GM20431 (cell line): Measurements from ENCODE around the gene IFNL1.
"Not testable (repeated sequence)": the region's sequence is repeated elsewhere in the genome, so short reads cannot be mapped to it uniquely, and the experiment has no call there.

ENCODE experiments used
- in situ Hi-C: fragments of 300-500 bp; cut with MseI, MboI; formaldehyde crosslinking; loops from one replicate; pipeline ENCODE4 v1.15.0; 2020; ENCODE audit warnings: low sequenced_read_pairs; ENCODE audit not compliant: unreplicated experiment

The IFNL1 gene

DNA sequence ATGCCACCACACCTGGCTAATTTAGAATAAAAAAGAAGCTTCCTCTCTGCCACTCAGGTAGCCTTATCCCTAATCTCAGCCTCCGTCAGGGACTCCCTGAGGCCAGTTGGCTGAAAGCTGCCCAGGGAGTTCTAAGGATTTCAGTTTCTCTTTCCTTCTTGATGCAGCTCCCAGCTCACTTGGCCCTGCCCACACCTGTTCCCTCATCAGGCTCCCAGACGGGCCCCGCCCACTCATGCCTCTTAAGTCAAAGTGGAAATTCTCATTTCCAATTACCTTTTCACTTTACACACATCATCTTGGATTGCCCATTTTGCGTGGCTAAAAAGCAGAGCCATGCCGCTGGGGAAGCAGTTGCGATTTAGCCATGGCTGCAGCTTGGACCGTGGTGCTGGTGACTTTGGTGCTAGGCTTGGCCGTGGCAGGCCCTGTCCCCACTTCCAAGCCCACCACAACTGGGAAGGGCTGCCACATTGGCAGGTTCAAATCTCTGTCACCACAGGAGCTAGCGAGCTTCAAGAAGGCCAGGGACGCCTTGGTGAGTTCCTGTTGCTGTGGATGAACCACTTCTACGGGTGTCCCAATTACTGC is at the start of gene IFNL1:
TSS of gene IFNL1 (plus strand) at position 353 of the 591 bp plus-strand sequence. CDS start at position 368, 15 bp downstream.
- in situ Hi-C loops, result no loop called here

DNA sequence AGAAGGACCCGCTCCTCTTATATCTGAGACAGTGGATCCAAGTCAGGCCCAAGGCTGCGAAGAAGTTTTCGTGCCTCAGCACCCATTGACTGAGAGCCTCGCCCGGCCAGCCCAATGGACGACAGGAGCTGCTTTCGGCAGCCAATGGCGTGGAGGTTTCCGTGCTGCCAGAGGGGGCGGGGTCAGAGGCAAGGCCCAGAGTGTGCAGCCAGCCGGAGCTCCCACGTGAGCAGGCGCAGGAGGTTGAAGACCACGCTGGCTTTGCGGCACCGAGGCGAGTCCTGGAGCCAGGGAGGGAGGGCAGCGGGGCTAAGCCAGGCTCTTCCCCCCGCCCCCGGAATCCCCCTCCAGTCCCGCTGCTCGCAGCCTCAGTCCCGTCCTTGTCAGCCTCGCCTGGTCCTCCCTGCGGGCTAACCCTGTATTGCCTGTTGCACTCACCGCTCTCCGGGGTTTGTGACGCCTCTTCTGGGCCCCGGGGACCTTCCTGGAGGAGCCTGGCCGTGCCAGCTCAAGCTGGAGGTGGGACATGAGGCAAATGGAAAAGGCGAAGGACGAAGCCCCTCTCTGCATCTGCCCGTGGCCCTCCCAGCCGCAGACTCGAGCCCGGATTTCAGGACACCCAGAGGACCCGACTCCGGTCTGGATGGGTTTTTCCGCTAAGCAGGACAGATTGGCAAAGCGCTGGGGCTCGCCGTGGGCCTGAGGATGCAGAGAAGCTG is 49.1 kb upstream of the IFNL1 start:
- in situ Hi-C loops, result no loop called here

DNA sequence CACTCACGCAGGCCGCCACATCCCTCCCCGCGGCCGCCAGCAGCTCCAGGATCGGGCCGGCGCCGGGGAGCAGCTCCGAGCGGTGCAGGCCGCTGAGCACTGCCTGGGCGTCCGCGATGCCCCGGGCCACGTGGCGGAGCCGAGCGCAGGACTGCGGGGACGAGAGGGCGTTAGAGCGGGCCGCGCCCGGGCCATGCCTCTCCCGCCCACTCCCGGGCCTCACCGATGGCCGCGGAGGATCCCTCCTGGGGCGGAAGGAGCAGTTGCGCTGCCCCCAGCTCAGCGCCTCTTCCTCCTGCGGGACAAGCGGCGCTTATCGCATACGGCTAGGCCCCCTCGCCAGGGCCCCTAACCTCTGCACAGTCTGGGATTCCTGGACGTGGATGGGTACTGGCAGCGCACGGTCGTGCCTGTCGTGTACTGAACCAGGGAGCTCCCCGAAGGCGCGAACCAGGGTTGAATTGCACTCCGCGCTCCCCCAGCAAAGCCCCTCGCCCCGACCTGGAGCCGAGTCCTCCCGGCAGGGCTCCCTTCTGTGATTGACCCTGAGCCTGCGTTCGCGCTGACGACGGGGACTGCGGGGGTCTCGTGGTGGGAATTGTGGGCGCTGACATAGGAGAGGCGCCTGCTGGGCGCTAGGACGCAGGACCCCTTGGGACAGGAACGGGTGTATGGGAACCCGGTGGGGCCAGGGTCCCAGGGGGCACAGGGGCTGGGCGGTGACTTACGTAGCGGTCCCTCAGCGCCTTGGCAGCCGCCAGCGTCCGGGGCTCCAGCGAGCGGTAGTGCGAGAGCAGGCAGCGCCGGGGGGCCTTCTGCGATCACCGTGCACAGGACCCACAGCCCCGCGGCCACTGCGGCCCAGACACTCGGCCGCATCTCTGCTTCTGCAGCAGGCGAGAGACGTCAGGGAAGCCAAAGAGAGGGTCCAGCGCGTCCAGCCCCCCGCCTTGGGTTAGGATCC is 48.2 kb upstream of the IFNL1 start:
- in situ Hi-C loops, result no loop called here

DNA sequence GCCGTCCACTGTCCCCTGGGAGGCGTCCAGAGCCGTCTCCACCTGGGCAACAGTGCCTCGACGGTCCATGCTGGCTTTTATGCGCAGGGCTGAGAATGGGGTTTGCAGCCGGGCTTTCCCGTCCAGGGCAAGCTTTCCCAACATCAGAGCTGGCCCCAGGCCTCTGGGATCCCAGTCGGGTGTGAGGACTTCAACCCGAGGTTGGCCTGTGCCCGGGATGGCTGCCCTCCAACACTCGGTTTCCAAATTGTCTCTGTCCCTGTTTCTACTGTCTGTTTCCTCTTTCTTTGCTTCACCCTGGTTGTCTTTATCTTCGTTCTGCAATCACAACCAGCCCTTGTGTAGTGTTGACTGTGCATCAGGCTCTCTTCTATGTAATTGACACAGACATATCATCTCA is 47.4 kb upstream of the IFNL1 start, which contains the start of gene IFNL4:
TSS of gene IFNL4 (minus strand) at position 51 of the 400 bp plus-strand sequence.
- in situ Hi-C loops, result no loop called here

DNA sequence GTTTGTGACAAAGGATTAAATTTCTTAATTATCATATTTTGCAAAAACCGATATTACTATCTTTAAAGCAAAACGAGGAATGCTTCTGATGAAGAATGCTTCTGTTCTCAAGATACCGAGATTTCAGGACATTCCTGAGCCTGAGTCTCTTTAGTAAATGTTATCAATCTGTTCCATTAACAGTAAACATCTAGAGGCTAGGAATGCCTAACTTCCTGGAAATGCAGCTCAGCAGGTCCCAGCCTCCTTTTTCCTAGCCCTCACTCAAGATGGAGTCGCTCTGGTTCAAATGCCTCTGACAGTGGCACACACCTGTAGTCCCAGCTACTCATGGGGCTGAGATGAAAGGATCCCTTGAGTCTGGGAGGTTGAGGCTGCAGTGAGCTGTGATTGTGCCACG is 45.1 kb upstream of the IFNL1 start:
- in situ Hi-C loops, result no loop called here

DNA sequence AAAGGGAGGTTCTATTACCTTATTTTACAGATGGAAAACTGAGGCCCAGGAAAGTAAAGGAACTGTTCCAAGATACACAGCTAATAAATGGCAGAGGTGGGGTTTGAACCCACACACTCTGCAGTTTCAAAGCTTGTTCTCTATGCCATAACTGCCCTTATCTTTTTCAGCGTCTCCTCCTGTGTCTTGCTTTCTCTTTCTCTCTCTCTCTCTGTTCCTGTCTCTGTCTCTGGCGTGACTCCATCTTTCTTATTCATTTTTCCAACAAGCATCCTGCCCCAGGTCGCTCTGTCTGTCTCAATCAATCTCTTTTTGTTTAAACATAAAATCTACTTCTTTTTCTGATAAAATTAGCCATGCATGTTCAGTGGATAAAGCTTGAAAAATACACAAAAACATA is 44.4 kb upstream of the IFNL1 start:
- in situ Hi-C loops, result no loop called here

DNA sequence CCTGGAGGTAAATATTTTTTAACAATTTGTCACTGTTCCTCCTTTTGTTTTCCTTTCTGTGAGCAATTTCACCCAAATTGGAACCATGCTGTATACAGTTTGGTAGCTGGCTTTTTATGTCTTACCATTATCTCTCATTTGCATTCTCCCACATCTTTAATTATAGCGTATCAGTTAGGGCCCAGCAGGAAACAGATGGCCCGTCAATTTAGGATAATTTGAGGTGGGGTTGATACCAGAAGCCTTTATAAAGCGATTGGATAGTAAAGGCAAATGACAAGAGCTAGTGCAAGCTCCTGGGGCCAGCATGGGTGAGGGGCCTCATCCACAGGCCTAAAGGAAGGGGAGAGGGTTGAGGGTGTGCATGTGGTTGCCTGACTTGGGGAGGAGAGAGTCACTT is 43.7 kb upstream of the IFNL1 start:
- in situ Hi-C loops, result no loop called here

DNA sequence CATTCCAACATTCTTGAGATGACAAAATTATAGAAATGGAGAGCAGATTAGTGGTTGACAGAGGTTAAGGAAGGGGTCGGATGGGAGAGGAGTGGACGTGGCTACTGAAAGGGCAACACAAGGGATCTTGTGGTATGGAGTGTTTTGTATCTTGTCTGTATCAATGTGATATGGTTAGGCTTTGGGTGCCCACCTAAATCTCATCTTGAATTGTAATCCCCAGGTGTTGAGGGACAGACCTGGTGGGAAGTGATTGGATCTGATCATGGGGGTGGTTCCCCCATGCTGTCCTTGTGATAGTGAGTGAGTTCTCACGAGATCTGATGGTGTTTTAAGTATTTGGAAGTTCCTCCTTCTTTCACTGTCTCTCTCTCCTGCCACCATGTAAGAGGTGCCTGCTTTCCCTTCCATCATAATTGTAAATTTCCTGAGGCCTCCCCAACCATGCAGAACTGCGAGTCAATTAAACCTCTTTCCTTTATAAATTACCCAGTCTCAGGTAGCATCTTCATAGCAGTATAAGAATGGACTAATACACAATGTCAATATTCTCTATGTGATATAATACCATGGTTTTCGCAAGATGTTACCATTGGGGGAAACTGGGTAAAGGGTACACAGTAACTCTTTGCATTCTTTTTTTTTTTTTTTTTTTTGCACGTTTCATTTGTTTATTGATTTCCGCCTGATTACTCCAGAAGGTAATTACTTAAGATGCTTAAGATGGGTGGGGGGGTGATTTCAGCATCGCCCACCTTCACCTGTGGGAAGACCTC is 42.6 kb upstream of the IFNL1 start:
- in situ Hi-C loops, result no loop called here

DNA sequence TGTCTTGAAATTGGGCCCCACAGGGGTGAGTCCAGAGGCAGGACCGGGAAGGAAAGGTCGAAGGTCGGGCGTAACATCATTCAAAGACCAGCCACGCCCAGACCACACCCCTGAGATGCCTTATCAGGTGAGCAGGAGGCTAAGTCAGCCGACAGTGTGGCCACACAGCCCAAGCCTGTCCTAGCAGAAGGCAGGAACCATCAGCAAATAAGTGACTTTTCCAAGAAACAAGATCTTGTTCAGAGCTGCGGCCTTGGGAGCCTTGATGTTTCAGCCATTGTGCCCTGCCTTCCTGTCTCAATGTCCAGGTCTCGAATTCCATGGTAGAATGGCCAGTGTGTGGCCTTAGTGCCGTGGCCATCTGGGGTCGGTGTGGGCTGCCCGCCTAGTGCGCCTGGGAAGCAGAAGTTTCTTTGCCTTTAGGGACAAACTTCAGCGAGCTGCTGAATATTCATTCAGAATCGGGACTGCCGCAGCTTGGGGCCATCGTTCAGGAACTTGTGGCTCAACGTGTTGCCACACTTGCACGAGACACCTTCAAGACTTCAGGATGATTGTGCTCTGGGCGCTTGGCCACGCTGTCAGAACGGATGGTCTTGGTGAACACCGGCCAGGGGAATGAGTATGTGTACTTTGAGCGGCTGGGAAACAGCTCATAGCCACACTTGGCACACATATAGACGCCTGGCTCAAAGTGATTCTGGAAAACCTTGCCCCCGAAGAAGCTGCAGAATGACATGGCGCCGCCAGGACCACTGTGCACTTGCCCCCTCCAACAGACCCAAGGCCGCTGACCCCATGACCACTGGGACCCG is 41.5 kb upstream of the IFNL1 start:
- in situ Hi-C loops, result no loop called here

DNA sequence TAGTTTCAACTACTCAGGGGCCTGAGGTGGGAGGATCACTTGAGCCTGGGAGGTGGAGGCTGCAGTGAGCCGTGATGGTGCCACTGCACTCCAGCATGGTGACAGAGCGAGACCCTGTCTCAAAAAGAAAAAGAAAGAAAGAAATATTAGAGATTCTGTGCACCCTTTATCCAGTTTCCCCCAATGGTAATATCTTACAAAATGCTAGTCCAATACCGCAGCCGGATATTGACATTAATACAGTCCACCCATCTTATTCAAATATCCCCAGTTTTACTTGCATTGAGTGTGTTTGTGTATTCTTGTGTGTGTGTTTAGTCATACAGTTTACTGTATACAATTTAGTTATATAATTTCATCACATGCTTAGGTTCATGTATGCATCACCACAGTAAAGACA is 39.0 kb upstream of the IFNL1 start:
- in situ Hi-C loops, result no loop called here

DNA sequence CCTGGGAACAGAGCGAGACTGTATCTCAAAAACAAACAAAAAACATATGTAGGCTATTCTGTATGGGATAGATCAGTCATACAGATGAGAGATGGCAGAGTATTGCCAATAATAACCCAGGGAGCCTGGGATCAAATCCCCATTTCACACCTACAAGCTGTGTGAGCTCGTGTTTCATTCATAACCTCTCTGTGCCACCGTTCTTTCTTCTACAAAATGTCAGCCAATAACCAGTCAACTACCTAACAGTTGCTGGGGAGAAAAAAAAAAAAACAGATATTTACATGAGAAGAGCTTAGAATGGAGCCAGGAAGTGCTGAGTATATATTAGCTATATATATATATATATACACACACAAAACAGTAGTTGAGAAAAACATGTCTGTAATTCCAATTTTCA is 34.5 kb upstream of the IFNL1 start:
- in situ Hi-C loops, result no loop called here

DNA sequence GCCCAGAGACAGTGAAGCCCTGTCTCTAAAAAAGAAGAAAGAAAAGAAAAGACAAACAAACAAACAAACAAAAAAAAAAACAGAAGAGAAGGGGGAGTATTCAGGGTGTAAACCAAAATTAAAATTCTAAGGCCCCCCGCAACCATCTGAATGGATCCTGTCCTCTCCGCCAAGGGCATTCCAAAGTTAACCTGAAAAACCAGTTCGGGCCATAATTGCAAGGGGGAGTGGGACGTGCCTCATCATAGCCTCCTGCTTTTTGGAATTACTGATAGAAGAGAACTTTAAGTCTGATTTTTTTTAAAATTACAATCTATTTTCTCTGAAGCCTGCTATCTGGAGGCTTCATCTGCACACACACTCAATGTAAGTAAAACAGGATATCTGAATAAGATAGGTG is 33.7 kb upstream of the IFNL1 start:
- in situ Hi-C loops, result no loop called here

DNA sequence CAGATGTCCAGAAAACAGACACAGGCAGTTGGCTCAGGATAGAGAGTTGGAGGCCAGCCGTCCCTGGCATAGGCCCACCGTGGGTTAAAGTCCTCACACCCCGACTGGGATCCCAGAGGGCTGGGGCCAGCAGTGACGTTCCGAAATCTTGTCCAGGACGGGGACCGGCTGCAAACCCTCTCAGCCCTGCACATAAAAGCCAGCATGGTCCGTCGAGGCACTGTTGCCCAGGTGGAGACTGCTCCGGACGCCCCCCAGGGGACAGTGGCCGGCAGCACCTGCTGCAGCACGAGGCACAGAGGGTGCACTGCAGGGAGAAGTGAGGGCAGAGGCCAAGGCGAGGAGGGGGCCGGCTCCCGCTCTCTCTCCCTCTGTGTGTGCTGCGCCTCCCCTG is 32.3 kb upstream of the IFNL1 start:
- in situ Hi-C loops, result no loop called here

DNA sequence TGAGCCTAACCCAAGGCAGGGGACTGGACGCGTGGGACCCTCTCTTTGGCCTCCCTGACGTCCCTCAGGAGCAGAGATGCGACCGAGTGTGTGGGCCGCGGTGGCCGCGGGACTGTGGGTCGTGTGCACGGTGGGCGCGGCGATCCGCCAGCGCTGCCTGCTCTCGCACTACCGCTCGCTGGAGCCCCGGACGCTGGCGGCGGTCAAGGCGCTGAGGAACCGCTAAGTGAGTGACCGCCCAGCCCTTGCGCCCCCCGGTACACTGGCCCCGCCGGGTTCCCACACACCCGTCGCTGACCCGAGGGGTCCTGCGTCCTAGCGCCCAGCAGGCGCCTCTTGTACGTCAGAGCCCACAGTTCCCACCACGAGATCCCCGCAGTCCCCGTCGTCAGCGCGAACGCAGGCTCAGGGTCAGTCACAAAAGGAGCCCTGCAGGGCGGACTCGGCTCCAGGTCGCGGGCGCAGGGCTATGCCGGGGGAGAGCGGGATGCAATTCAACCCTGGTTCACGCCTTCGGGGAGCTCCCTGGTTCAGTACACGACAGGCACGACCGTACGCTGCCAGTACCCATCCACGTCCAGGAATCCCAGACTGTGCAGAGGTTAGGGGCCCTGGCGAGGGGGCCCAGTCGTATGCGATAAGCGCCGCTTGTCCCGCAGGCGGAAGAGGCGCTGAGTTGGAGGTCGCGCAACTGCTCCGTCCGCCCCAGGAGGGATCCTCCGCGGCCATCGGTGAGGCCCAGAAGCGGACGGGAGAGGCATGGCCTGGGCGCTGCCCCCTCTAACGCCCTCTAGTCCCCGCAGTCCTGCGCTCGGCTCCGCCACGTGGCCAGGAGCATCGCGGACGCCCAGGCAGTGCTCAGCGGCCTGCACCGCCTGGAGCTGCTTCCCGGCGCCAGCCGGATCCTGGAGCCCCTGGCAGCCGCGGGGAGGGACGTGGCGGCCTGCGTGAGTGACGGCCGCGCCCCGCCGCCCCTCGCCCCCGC is 31.6 kb upstream of the IFNL1 start:
- in situ Hi-C loops, result no loop called here

DNA sequence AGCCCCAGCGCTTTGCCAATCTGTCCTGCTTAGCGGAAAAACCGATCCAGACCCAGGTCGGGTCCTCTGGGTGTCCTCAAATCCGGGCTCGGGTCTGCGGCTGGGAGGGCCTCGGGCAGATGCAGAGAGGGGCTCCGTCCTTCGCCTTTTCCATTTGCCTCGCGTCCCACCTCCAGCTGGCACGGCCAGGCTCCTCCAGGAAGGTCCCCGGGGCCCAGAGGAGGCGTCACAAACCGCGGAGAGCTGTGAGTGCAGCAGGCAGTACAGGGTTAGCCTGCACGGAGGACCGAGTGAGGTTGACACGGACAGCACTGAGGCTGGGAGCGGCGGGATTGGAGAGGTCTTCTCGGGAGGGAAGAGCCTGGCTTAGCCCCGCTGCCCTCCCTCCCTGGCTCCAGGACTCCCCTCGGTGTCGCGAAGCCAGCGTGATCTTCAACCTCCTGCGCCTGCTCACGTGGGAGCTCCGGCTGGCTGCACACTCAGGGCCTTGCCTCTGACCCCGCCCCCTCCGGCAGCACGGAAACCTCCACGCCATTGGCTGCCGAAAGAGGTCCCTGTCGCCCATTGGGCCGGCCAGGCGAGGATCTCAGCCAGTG is 30.8 kb upstream of the IFNL1 start:
- in situ Hi-C loops, result no loop called here

DNA sequence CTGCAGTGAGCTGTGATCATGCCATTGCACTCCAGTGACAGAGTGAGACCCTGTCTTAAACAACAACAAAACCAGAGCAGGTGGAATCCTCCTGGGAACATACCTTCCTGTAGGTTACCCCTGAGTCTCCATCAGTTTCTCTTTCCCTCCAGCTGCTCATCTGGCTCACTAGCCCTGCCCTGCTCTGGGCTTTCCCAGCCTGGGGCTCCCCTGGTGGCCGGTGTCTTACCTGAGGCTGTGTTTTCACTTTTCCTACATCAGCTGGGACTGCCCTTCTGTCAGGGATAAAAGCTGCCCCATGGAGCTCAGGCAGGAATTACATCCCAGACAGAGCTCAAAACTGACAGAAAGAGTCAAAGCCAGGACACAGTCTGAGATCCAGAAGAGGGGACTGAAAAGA is 28.1 kb upstream of the IFNL1 start, which contains the start of gene IFNL2:
TSS of gene IFNL2 (plus strand) at position 312 of the 400 bp plus-strand sequence. CDS start 173 bp downstream, outside the sequence.
- in situ Hi-C loops, result not testable (repeated sequence)

DNA sequence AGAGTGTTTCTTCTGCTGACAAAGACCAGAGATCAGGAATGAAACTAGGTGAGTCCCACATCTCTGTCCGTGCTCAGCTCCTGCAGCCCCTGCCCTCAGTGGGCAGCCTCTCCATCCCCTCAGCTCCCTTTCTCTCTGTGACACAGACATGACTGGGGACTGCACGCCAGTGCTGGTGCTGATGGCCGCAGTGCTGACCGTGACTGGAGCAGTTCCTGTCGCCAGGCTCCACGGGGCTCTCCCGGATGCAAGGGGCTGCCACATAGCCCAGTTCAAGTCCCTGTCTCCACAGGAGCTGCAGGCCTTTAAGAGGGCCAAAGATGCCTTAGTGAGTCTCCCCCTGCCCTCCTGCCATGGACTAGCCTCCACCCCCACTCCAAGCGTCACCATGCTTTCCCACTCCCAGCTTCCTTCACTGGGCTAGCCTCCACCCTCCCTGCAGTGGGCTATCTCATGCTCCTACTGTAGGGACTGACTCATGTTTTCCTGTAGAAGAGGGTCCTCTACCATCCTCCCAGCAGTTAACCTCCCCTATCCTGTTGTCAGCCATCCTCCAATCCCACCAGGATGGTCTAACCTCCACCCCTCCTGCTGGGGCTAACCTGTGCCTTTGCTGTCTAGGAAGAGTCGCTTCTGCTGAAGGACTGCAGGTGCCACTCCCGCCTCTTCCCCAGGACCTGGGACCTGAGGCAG is 27.5 kb upstream of the IFNL1 start:
- in situ Hi-C loops, result not testable (repeated sequence)
